NCI-H146 treated with DMSO at 0.1 percent for 48 hours (cell line): ENCODE data around the gene GFOD1.
A peak's percentile ranks its signal among the peaks of the same experiment; 100 is the strongest.
"Not testable (repeated sequence)": the region's sequence is repeated elsewhere in the genome, so short reads cannot be mapped to it uniquely, and the experiment has no call there.

ENCODE experiments used
- DNase-seq: peaks from one replicate; lab custom pipeline; 2025; ENCODE audit not compliant: unreplicated experiment; lab: John Stamatoyannopoulos, UW

Gene GFOD1

GRCh38 chr6:13331516-13332348 lies 155.7 kb downstream of the GFOD1 start:
- peak; percentile 9 for DNase-seq

GRCh38 chr6:13328875-13329183 lies 158.6 kb downstream of the GFOD1 start:
- peak; percentile 36 for DNase-seq

DNA sequence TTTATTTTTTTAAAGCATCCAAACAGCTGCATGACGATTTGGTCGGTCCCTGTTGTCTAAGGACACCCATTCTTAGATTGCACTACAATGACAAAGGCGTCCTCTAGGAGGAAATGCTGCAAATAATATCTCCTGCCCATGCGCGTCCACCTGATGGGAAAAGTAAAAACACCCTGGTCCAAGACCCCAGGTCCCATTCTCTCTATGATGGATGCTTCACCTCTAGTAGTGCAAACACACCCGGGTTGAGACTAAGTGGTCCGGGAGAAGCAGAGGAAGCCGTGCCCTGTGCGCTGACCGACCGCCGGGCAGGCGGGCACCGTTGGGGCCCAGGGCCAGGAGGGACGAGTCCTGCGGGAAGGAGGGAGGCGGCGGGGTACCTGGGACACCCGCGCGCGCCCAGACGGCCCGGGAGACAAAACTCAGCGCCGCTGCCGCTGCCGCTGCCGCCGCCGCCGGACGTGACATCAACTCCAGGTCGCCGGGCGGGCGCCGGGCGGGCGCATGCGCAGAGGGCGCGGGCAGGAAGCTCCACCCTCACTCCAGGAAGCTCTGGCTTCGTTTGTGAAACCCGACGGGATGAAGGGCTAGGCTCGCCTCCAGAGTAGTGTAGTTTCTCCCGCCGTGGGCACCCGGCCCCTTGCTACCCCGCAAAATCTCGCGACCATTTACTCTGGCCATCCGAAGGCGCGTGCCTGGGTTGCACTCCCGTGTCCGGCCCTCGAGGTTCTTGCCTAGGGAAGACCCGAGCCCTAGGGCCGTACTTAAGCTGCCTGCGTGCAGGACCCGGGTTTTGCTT lies 159.1 kb downstream of the GFOD1 start, which contains the start of gene TBC1D7:
TBC1D7 (minus strand) TSS at position 462 of the 799 bp plus-strand sequence. CDS start 1,639 bp downstream, outside the sequence.
- DNase-seq, result peak; percentile 84

- no peak for DNase-seq
These were observed 159.7 kb downstream of the GFOD1 start for GRCh38 chr6:13327691-13328075.

- not testable (repeated sequence) for DNase-seq
These were observed 161.3 kb downstream of the GFOD1 start for GRCh38 chr6:13326031-13326586.

GRCh38 chr6:13319891-13320564 lies 167.4 kb downstream of the GFOD1 start:
- DNase-seq, result no peak

GRCh38 chr6:13318821-13319220 lies 168.6 kb downstream of the GFOD1 start:
- DNase-seq, result no peak

DNA sequence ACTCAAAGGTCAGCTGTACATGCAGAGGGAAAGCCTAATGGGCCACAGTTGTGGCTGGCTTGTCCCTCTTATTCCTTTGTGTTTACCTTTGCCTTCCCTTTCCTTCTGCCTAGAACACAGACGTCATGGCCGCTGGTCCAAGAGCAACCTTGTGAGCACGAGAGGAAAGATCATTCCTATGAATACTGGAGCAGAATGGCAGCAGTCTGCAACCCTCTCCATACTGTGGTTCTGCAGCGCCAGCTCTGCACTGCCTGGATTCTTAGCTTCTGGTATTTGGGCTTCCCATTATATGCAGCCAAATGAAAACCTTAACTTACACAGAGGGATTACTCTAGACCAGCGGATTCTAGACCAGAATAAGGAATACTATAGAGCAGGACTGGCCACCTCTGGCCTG lies 171.5 kb downstream of the GFOD1 start:
- DNase-seq, result no peak

- DNase-seq, result no peak
These were observed 172.6 kb downstream of the GFOD1 start for GRCh38 chr6:13314806-13315205.

DNA sequence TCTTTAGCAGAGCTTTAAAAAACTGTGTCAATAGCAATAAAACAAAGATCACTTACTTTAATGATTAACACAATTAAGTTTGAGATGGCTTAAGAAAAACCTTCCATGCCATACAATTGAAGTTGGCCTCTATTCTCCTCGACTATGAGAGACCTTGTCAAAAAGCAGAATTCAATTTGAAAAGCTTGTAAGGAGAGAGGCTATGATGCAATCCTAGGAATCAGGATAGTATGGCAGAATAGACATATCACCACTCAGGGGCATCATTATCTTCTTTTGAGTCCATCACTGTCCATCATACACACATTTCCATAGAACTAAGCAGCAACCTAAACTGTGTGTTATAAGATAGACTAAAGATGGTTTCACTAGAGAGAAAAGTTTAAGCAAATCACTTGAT lies 176.2 kb downstream of the GFOD1 start:
- no peak for DNase-seq

- no peak for DNase-seq
These were observed 179.1 kb downstream of the GFOD1 start for GRCh38 chr6:13308332-13308731.
